GM12878 (cell line): ENCODE data around the gene MYOM3. TPM values are rescaled to one million over a fixed set of nuclear protein-coding genes. Genes with fewer than 3 reads are reported as not detected.

Experiments used
- ATAC-seq: fragments of 200-7000 bp; cut with Tn5 transposase; 3 replicates; pipeline ENCODE4 v1.9.1; 2020; ENCODE audit warnings: mild to moderate bottlenecking, moderate library complexity
- BruUV-seq: library from RNA; stranded (reverse); fragments of 400-500 nt; replicated peaks from 2 replicates; lab custom pipeline; 2021; lab: Mats Ljungman, UMichigan
- CTCF ChIA-PET: fragments of 300-600 bp; sonication (Branson Sonifier 250); formaldehyde crosslinking; extraction: SDS; loops from one replicate; lab custom pipeline; 2021; ENCODE audit warnings: inconsistent platforms; lab: Yijun Ruan, JAX
- POLR2A ChIA-PET: fragments of 350-600 bp; formaldehyde crosslinking; extraction: SDS; loops from one replicate; lab custom pipeline; 2021; ENCODE audit warnings: inconsistent platforms; lab: Charles Lee
- RAD21 ChIA-PET: fragments of 300-600 bp; sonication (Branson Sonifier 250); formaldehyde crosslinking; loops from one replicate; lab custom pipeline; 2023; ENCODE audit warnings: antibody characterized with exemption; ENCODE audit not compliant: unreplicated experiment; lab: Charles Lee
- SMC1A ChIA-PET: fragments of 300-600 bp; sonication (Branson Sonifier 250); formaldehyde crosslinking; loops from one replicate; lab custom pipeline; 2023; ENCODE audit not compliant: unreplicated experiment, uncharacterized antibody; lab: Charles Lee
- DNase-seq: peaks from one replicate; pipeline ENCODE4 v3.0.0-alpha.2; 2011; ENCODE audit warnings: low read depth, low spot score
- FAIRE-seq: peaks from 3 replicates; lab custom pipeline; 2011; peaks lifted over from hg19 to GRCh38; lab: Jason Lieb, UNC
- H2AFZ ChIP-seq: 2 replicates; pipeline ENCODE4 v1.6.0; 2011; ENCODE audit warnings: low read depth, low read length, control low read depth; ENCODE audit not compliant: control insufficient read depth
- H3K27ac ChIP-seq: 2 replicates; pipeline ENCODE4 v1.5.1; 2011; ENCODE audit warnings: control low read depth; ENCODE audit not compliant: control insufficient read depth, insufficient read depth
- H3K27me3 ChIP-seq, 2 experiments: replicated peaks in 1 of 2; 2 replicates each; pipeline versions ENCODE4 v1.6.0 to v1.6.1; 2011; ENCODE audit warnings: low read length in 1 of 2; ENCODE audit not compliant: control insufficient read depth in 2 of 2, insufficient read depth in 2 of 2
- H3K36me3 ChIP-seq, 2 experiments: 2 replicates each; pipeline ENCODE4 v1.5.1; 2011; ENCODE audit warnings: low read length in 1 of 2; ENCODE audit not compliant: control insufficient read depth in 2 of 2, insufficient read depth in 2 of 2
- H3K4me1 ChIP-seq: 2 replicates; pipeline ENCODE4 v1.6.1; 2011; ENCODE audit warnings: mild to moderate bottlenecking, low read length, moderate library complexity, mixed read lengths; ENCODE audit not compliant: control insufficient read depth, insufficient read depth
- H3K4me2 ChIP-seq: 2 replicates; pipeline ENCODE4 v1.6.0; 2011; ENCODE audit warnings: control low read depth; ENCODE audit not compliant: control insufficient read depth, insufficient read depth
- H3K4me3 ChIP-seq: fragments of 200-600 bp; sonication (generic); 2 replicates; pipeline ENCODE4 v1.5.1; 2016
- H3K79me2 ChIP-seq: 2 replicates; pipeline ENCODE4 v1.6.0; 2011; ENCODE audit warnings: low read length; ENCODE audit not compliant: control insufficient read depth, insufficient read depth
- H3K9ac ChIP-seq: 2 replicates; pipeline ENCODE4 v1.8.0; 2011; ENCODE audit warnings: low read length, control low read depth, mixed read lengths; ENCODE audit not compliant: control insufficient read depth, insufficient read depth
- H3K9me3 ChIP-seq: replicated peaks from 3 replicates; pipeline ENCODE4 v1.5.1; 2011; ENCODE audit warnings: mild to moderate bottlenecking, low read length; ENCODE audit not compliant: control insufficient read depth, insufficient read depth
- H4K20me1 ChIP-seq: 2 replicates; pipeline ENCODE4 v1.6.0; 2011; ENCODE audit not compliant: control insufficient read depth, insufficient read depth
- DPF2 ChIP-seq: fragments of 450-650 bp; IDR thresholded peaks from 2 replicates; pipeline ENCODE4 v1.6.1; 2017; ENCODE audit warnings: mild to moderate bottlenecking
- ESRRA ChIP-seq: IDR thresholded peaks from 2 replicates; pipeline ENCODE4 v1.6.1; 2012; ENCODE audit warnings: mild to moderate bottlenecking, low read length, improper control_type of control experiment
- ETV6 ChIP-seq, 2 experiments: fragments of 450-650 bp in 1 of 2; IDR thresholded peaks in 1 of 2; conservative IDR thresholded peaks in 1 of 2; 2 replicates each; pipeline ENCODE4 v1.6.1; 2014; ENCODE audit warnings: antibody characterized with exemption in 1 of 2, borderline replicate concordance in 1 of 2, low read depth in 1 of 2, mild to moderate bottlenecking in 1 of 2, moderate library complexity in 1 of 2
- MEF2B ChIP-seq: fragments of 450-650 bp; IDR thresholded peaks from 2 replicates; pipeline ENCODE4 v1.6.1; 2018; ENCODE audit warnings: mild to moderate bottlenecking, moderate library complexity; ENCODE audit not compliant: partially characterized antibody, poor library complexity, severe bottlenecking
- NFIC ChIP-seq: IDR thresholded peaks from 2 replicates; pipeline ENCODE4 v1.6.1; 2012; ENCODE audit warnings: low read depth, mild to moderate bottlenecking, inconsistent platforms, low read length, moderate library complexity
- RBBP5 ChIP-seq: fragments of 200-600 bp; sonication (generic); conservative IDR thresholded peaks from 2 replicates; pipeline ENCODE4 v1.6.1; 2016
- SREBF2 ChIP-seq: IDR thresholded peaks from 2 replicates; pipeline ENCODE4 v1.6.1; 2012; ENCODE audit warnings: mild to moderate bottlenecking, low read length
- STAT1 ChIP-seq: fragments of 450-650 bp; conservative IDR thresholded peaks from 2 replicates; pipeline ENCODE4 v1.6.1; 2014; ENCODE audit warnings: antibody characterized with exemption, mild to moderate bottlenecking
- TCF7 ChIP-seq: IDR thresholded peaks from 2 replicates; pipeline ENCODE4 v1.6.1; 2014; ENCODE audit warnings: antibody characterized with exemption, borderline replicate concordance
- YY1 ChIP-seq: IDR thresholded peaks from 2 replicates; pipeline ENCODE4 v1.6.1; 2011; ENCODE audit warnings: low read depth, mild to moderate bottlenecking, low read length
- WGBS: methylation state at CpG from one replicate; pipeline ENCODE4 v1.1.6; 2016; ENCODE audit warnings: low lambda C conversion rate; ENCODE audit not compliant: insufficient replicate concordance, insufficient coverage; ENCODE audit errors: missing lambda C conversion rate; 5-methylcytosine and 5-hydroxymethylcytosine counted together
- in situ Hi-C: fragments of 300-500 bp; cut with MboI; formaldehyde crosslinking; loops from 9 replicates; pipeline ENCODE4 v1.14.3; 2018; ENCODE audit warnings: mixed read lengths
- intact Hi-C: fragments of 100-400 bp; cut with micrococcal nuclease; formaldehyde crosslinking; loops from one replicate; pipeline ENCODE4 v1.14.2; 2022; ENCODE audit not compliant: unreplicated experiment
- polyA plus RNA-seq, 11 experiments: library from polyadenylated mRNA; depleted of rRNA in 4 of 11; unstranded in 6 of 11; stranded (reverse) in 5 of 11; fragments of >200 nt; fragmentation: Nextera tagmentation in 4 of 11; fragmentation: Illumina TruSeq in 1 of 11; extraction: Ambion mirVana in 4 of 11; extraction: Trizol in 1 of 11; gene quantifications; 1 replicate in 1 of 11; 2 replicates in 10 of 11; pipeline versions ENCODE4 v1.2.1 to v1.2.3, GENCODE V29; 2011 to 2016; ENCODE audit warnings: inconsistent platforms in 2 of 11, missing spikeins in 2 of 11, low read depth in 1 of 11
- total RNA-seq, 4 experiments: library from RNA; depleted of rRNA in 3 of 4; stranded (reverse); fragments of >200 nt in 3 of 4; fragmentation: Illumina TruSeq in 1 of 4; extraction: Trizol in 1 of 4; gene quantifications; 2 replicates each; pipeline versions ENCODE4 v1.2.1 to v1.2.3, GENCODE V29; 2013 to 2021
- TF ChIP-seq, protein P1 (sequence below): IDR thresholded peaks from 2 replicates; pipeline ENCODE4 v1.6.1; 2011; ENCODE audit warnings: mild to moderate bottlenecking, low read depth, low read length, moderate library complexity; ENCODE audit not compliant: insufficient replicate concordance
- TF ChIP-seq, protein P2 (sequence below): fragments of 450-650 bp; conservative IDR thresholded peaks from 2 replicates; pipeline ENCODE4 v1.6.1; 2017; ENCODE audit warnings: mild to moderate bottlenecking, moderate library complexity
- TF ChIP-seq, protein P3 (sequence below), 3 experiments: IDR thresholded peaks in 2 of 3; conservative IDR thresholded peaks in 1 of 3; 2 replicates each; pipeline ENCODE4 v1.5.1; 2011; ENCODE audit warnings: low read depth in 3 of 3, low read length in 3 of 3, mild to moderate bottlenecking in 3 of 3, control low read depth in 2 of 3, moderate library complexity in 2 of 3, inconsistent platforms in 1 of 3, mixed read lengths in 1 of 3; ENCODE audit not compliant: control insufficient read depth in 2 of 3, insufficient read depth in 1 of 3; ENCODE audit errors: extremely low read depth in 1 of 3
- TF ChIP-seq, protein P4 (sequence below): fragments of 150-350 bp; IDR thresholded peaks from 2 replicates; pipeline ENCODE4 v1.6.1; 2014; ENCODE audit warnings: mild to moderate bottlenecking, low read depth, low read length

MYOM3 gene
- total and polyA plus RNA-seq, 10 of the 15 experiments (the other 5 are each of a cell fraction or from before 2014, with no cell fraction given): 0.06 TPM; not detected in 9

DNA sequence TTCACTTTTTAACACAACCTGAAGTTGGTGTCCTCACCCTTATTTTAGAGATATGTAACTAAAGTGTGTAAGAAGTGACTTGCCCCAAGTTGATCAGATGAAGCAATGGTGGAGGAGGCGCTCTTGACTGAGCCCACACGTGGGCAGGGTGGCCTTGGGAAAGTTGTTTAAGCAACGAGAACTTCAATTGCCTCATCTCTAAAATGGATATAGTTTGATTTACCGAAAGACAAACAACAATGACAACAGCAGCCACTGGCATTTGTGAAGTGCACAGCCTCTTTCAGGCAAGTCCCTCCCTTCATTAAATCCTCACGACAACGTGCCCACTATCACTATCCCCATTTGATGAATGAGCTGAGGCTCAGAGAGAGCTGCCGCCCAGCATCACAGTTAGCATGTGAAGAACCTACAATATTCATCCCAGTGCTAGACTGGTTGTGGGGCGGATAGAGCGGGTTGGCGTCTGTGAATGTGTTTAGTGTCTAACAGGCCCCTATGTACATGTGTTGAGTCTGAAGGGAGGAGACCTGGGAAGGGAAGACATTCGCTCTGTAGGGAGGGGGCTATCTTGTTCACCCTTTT lies 28.0 kb upstream of the MYOM3 start:
- FAIRE-seq (no peak), ATAC-seq (no peak), DNase-seq (no peak)
- no peak overlapping the region for H3K27ac ChIP-seq
- H3K9me3 ChIP-seq: peaks cover 3% of the 10 kb centered on the region; the same call in 1 of the 3 replicates
- no peaks in the 10 kb centered on the region for H3K36me3 ChIP-seq
- BruUV-seq: no TSS peak
- 58% methylated on average over 11 of the region's 11 CpGs for WGBS
- CTCF ChIA-PET: no interaction called here
- H4K20me1 ChIP-seq: no peaks in the 10 kb centered on the region
- H3K4me1 ChIP-seq: no peaks in the 10 kb centered on the region
- SMC1A ChIA-PET: no interaction called here
- POLR2A ChIA-PET: no interaction called here
- RAD21 ChIA-PET: no interaction called here
- no peak overlapping the region for H3K9ac ChIP-seq
- in situ Hi-C loops (no loop called here), intact Hi-C loops (no loop called here)
- H2AFZ ChIP-seq: no peak overlapping the region
- no peak overlapping the region for H3K4me2 ChIP-seq
- H3K79me2 ChIP-seq: no peaks in the 10 kb centered on the region
- no peak overlapping the region for H3K4me3 ChIP-seq
- peaks cover 2 to 5% of the 10 kb centered on the region in 2 experiments; a peak in 2 of 4 replicates for H3K27me3 ChIP-seq
- TF ChIP-seq DPF2: no peak
- TF ChIP-seq TCF7: no peak
- TF ChIP-seq NFIC: no peak
- TF ChIP-seq RBBP5: no peak
- TF ChIP-seq, protein P1, sequence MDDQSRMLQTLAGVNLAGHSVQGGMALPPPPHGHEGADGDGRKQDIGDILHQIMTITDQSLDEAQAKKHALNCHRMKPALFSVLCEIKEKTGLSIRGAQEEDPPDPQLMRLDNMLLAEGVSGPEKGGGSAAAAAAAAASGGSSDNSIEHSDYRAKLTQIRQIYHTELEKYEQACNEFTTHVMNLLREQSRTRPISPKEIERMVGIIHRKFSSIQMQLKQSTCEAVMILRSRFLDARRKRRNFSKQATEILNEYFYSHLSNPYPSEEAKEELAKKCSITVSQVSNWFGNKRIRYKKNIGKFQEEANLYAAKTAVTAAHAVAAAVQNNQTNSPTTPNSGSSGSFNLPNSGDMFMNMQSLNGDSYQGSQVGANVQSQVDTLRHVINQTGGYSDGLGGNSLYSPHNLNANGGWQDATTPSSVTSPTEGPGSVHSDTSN: no peak
- TF ChIP-seq YY1: no peak
- TF ChIP-seq ETV6 (conservative IDR thresholded peaks at IDR 0.05 in 1 of 2, IDR thresholded peaks at IDR 0.05 in 1 of 2; ENCODE audit: borderline replicate concordance in 1 of 2, low read depth in 1 of 2): no peak
- TF ChIP-seq ESRRA: no peak
- TF ChIP-seq, protein P2, sequence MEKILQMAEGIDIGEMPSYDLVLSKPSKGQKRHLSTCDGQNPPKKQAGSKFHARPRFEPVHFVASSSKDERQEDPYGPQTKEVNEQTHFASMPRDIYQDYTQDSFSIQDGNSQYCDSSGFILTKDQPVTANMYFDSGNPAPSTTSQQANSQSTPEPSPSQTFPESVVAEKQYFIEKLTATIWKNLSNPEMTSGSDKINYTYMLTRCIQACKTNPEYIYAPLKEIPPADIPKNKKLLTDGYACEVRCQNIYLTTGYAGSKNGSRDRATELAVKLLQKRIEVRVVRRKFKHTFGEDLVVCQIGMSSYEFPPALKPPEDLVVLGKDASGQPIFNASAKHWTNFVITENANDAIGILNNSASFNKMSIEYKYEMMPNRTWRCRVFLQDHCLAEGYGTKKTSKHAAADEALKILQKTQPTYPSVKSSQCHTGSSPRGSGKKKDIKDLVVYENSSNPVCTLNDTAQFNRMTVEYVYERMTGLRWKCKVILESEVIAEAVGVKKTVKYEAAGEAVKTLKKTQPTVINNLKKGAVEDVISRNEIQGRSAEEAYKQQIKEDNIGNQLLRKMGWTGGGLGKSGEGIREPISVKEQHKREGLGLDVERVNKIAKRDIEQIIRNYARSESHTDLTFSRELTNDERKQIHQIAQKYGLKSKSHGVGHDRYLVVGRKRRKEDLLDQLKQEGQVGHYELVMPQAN: no peak
- TF ChIP-seq MEF2B: no peak
- TF ChIP-seq, protein P3, sequence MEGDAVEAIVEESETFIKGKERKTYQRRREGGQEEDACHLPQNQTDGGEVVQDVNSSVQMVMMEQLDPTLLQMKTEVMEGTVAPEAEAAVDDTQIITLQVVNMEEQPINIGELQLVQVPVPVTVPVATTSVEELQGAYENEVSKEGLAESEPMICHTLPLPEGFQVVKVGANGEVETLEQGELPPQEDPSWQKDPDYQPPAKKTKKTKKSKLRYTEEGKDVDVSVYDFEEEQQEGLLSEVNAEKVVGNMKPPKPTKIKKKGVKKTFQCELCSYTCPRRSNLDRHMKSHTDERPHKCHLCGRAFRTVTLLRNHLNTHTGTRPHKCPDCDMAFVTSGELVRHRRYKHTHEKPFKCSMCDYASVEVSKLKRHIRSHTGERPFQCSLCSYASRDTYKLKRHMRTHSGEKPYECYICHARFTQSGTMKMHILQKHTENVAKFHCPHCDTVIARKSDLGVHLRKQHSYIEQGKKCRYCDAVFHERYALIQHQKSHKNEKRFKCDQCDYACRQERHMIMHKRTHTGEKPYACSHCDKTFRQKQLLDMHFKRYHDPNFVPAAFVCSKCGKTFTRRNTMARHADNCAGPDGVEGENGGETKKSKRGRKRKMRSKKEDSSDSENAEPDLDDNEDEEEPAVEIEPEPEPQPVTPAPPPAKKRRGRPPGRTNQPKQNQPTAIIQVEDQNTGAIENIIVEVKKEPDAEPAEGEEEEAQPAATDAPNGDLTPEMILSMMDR (IDR thresholded peaks at IDR 0.05 in 2 of 3, conservative IDR thresholded peaks at IDR 0.05 in 1 of 3; ENCODE audit: control insufficient read depth in 2 of 3, extremely low read depth in 1 of 3, insufficient read depth in 1 of 3, low read depth in 3 of 3, low read length in 3 of 3): no peak
- no peak for TF ChIP-seq STAT1
- TF ChIP-seq, protein P4, sequence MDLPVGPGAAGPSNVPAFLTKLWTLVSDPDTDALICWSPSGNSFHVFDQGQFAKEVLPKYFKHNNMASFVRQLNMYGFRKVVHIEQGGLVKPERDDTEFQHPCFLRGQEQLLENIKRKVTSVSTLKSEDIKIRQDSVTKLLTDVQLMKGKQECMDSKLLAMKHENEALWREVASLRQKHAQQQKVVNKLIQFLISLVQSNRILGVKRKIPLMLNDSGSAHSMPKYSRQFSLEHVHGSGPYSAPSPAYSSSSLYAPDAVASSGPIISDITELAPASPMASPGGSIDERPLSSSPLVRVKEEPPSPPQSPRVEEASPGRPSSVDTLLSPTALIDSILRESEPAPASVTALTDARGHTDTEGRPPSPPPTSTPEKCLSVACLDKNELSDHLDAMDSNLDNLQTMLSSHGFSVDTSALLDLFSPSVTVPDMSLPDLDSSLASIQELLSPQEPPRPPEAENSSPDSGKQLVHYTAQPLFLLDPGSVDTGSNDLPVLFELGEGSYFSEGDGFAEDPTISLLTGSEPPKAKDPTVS: no peak
- no peak for TF ChIP-seq SREBF2
